ENCODE data around the gene AIRE.

AIRE gene

DNA sequence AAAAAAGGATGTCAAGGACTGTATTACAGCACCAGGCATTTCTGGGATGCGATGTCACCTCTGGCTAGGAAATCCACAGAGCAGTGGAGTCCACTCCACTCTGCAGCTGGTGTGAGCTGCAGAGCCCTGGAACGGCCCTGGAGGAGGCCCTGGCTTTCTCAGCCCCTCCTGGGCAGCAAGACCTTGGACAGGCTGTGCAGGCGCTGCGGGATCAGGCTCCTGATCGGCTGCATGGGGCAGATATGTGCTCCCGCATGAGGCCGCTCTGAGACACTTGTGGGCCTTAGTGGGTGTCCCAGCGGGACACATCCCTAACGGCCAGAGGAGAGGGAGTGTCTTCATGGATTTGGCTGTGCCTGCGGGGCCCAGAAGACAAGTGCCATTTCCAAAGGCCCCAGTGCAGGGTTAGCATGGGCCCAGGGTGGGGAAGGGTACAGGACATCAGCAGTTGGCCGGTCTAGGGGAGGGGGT, 30.1 kb upstream of the AIRE start:
- no peak overlapping the region for H3K4me3 ChIP-seq (ENCODE audit: low read length in 2 of 2)
- H3K4me2 ChIP-seq (ENCODE audit: insufficient read depth, low read length, poor library complexity, severe bottlenecking) = no peak overlapping the region
- DNase-seq (ENCODE audit: low spot score) = no peak
- H3K36me3 ChIP-seq (replicated peaks in 1 of 2; ENCODE audit: control insufficient read depth in 2 of 2, insufficient read depth in 2 of 2, low read length in 2 of 2) = no peaks in the 10 kb centered on the region
- no peak overlapping the region for H3K4ac ChIP-seq (ENCODE audit: low read length)
- peaks cover 0 to 2% of the 10 kb centered on the region in 2 donors for H3K9me3 ChIP-seq (replicated peaks in 1 of 2; ENCODE audit: control insufficient read depth in 2 of 2, insufficient read depth in 1 of 2, low read depth in 1 of 2, low read length in 2 of 2)
- no peak overlapping the region for H2BK120ac ChIP-seq (ENCODE audit: low read depth, low read length)
- H3K27me3 ChIP-seq (ENCODE audit: control insufficient read depth in 3 of 3, insufficient read depth in 3 of 3, low read depth in 1 of 3, low read length in 3 of 3) = peaks cover 0 to 32% (median 0%) of the 10 kb centered on the region in 3 experiments
- peak overlapping the region; percentile 15 for H3K18ac ChIP-seq (ENCODE audit: low read length)
- no peak overlapping the region for H4K8ac ChIP-seq (ENCODE audit: low read depth, low read length)
- no peak overlapping the region for H3K14ac ChIP-seq (ENCODE audit: low read length)
- H3K9ac ChIP-seq (ENCODE audit: low read depth, low read length, poor library complexity) = no peak overlapping the region
- WGBS, 2 donors (ENCODE audit: extremely low coverage in 2 of 2, insufficient read length in 2 of 2, insufficient replicate concordance in 1 of 2) = no CpG with 5 or more reads among the region's 11 CpGs
- H3K27ac ChIP-seq (replicated peaks; ENCODE audit: low read length) = no peak overlapping the region
- H4K91ac ChIP-seq (ENCODE audit: low read depth, low read length, poor library complexity) = no peak overlapping the region
- H3K23ac ChIP-seq (ENCODE audit: low read depth, low read length, poor library complexity) = no peak overlapping the region
- no peak overlapping the region for H2BK5ac ChIP-seq (ENCODE audit: low read length)
- H3K79me1 ChIP-seq (ENCODE audit: low read depth, low read length) = no peaks in the 10 kb centered on the region
- no peak overlapping the region for H2AFZ ChIP-seq (ENCODE audit: low read length)
- H2BK15ac ChIP-seq (ENCODE audit: low read length) = no peak overlapping the region
- H2AK5ac ChIP-seq (ENCODE audit: low read depth, low read length) = no peak overlapping the region
- H2BK12ac ChIP-seq (ENCODE audit: low read length) = no peak overlapping the region
- no peaks in the 10 kb centered on the region for H3K4me1 ChIP-seq (ENCODE audit: control insufficient read depth in 2 of 2, insufficient read depth in 1 of 2, low read depth in 1 of 2, low read length in 2 of 2)

DNA sequence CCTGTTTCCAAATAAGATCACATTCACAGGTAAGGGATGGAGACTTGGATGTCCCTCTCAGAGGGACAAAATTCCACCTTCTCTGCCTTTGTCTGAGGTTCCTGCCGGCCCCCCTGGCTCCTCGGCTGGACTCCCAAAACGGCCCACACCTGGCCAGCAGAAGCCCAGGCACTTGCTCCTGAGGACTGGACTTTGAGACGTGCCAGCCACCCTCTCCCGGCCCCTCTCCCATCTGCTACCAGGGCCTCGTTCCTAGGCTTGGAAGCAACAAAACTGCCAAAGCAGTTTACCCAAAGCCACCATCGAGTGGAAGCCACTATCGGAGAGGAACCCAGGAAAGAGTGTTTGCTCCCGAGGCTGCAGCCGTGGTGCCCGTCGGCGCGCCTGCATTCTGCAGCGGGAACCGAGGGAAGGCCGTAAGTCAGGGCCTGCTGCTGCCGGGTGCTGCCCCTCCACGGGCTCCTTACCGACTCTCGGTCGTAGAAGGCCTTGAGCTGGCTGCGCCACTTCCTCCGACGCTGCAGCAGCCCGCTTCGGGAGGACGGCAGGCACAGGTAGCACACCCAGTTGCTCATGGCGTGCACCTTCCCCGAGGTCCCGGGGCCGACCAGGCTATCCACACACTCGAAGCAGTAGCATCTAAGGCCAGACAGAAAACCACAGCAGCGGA, 27.5 kb upstream of the AIRE start:
- Histone ChIP-seq H3K9ac (ENCODE audit: low read depth, low read length, poor library complexity) (no peak overlapping the region), H3K9me3 (replicated peaks in 1 of 2; ENCODE audit: control insufficient read depth in 2 of 2, insufficient read depth in 1 of 2, low read depth in 1 of 2, low read length in 2 of 2) (peaks cover 0 to 2% of the 10 kb centered on the region in 2 donors), H3K4me3 (ENCODE audit: low read length in 2 of 2) (no peak overlapping the region), H2AFZ (ENCODE audit: low read length) (no peak overlapping the region), H2AK5ac (ENCODE audit: low read depth, low read length) (peak overlapping the region; percentile 41), H3K4me2 (ENCODE audit: insufficient read depth, low read length, poor library complexity, severe bottlenecking) (no peak overlapping the region), H3K36me3 (replicated peaks in 1 of 2; ENCODE audit: control insufficient read depth in 2 of 2, insufficient read depth in 2 of 2, low read length in 2 of 2) (no peaks in the 10 kb centered on the region), H3K4ac (ENCODE audit: low read length) (no peak overlapping the region), H3K23ac (ENCODE audit: low read depth, low read length, poor library complexity) (peak overlapping the region; percentile 3), H3K18ac (ENCODE audit: low read length) (peak overlapping the region; percentile 35), H2BK120ac (ENCODE audit: low read depth, low read length) (no peak overlapping the region), H3K27me3 (ENCODE audit: control insufficient read depth in 3 of 3, insufficient read depth in 3 of 3, low read depth in 1 of 3, low read length in 3 of 3) (peaks cover 0 to 36% (median 0%) of the 10 kb centered on the region in 3 experiments), H3K27ac (replicated peaks; ENCODE audit: low read length) (no peak overlapping the region), H4K91ac (ENCODE audit: low read depth, low read length, poor library complexity) (no peak overlapping the region), H2BK12ac (ENCODE audit: low read length) (no peak overlapping the region), H2BK5ac (ENCODE audit: low read length) (no peak overlapping the region), H3K4me1 (ENCODE audit: control insufficient read depth in 2 of 2, insufficient read depth in 1 of 2, low read depth in 1 of 2, low read length in 2 of 2) (peaks cover 2 to 5% of the 10 kb centered on the region in 2 donors), H4K8ac (ENCODE audit: low read depth, low read length) (no peak overlapping the region), H2BK15ac (ENCODE audit: low read length) (no peak overlapping the region), H3K79me1 (ENCODE audit: low read depth, low read length) (no peaks in the 10 kb centered on the region), H3K14ac (ENCODE audit: low read length) (no peak overlapping the region)
- WGBS, 2 donors (ENCODE audit: extremely low coverage in 2 of 2, insufficient read length in 2 of 2, insufficient replicate concordance in 1 of 2) = no CpG with 5 or more reads among the region's 34 CpGs
- DNase-seq (ENCODE audit: low spot score) = no peak

GRCh38 chr21:44259082-44259705, 26.5 kb upstream of the AIRE start:
- WGBS, 2 donors (ENCODE audit: extremely low coverage in 2 of 2, insufficient read length in 2 of 2, insufficient replicate concordance in 1 of 2) = no CpG with 5 or more reads among the region's 22 CpGs
- H3K4me1 ChIP-seq (ENCODE audit: control insufficient read depth in 2 of 2, insufficient read depth in 1 of 2, low read depth in 1 of 2, low read length in 2 of 2) = peaks cover 6 to 11% of the 10 kb centered on the region in 2 donors

DNA sequence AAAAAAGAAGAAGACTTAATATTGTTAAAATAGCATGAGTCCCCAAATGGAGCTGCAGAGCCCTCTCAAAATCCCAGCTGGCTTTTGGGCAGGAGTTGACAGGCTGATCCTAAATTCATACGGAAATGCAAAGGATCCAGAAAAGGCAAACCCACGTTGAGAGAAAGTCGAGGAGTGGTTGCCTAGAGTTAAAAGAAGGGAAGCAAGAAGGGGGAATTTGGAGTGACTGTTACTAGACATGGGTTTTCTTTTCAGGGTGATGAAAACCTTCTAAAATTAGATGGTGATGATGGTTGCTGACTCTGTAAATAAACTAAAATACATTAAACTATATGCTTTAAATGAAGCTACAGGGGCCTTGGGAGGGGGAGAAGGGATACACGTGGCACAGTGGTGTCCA, 25.6 kb upstream of the AIRE start:
- no peak overlapping the region for H3K4ac ChIP-seq (ENCODE audit: low read length)
- H3K79me1 ChIP-seq (ENCODE audit: low read depth, low read length) = no peaks in the 10 kb centered on the region
- no peak overlapping the region for H2AFZ ChIP-seq (ENCODE audit: low read length)
- no peaks in the 10 kb centered on the region for H3K36me3 ChIP-seq (replicated peaks in 1 of 2; ENCODE audit: control insufficient read depth in 2 of 2, insufficient read depth in 2 of 2, low read length in 2 of 2)
- peaks cover 6 to 11% of the 10 kb centered on the region in 2 donors for H3K4me1 ChIP-seq (ENCODE audit: control insufficient read depth in 2 of 2, insufficient read depth in 1 of 2, low read depth in 1 of 2, low read length in 2 of 2)
- peaks cover 0 to 31% (median 0%) of the 10 kb centered on the region in 3 experiments for H3K27me3 ChIP-seq (ENCODE audit: control insufficient read depth in 3 of 3, insufficient read depth in 3 of 3, low read depth in 1 of 3, low read length in 3 of 3)
- no peak overlapping the region for H3K18ac ChIP-seq (ENCODE audit: low read length)
- H2BK15ac ChIP-seq (ENCODE audit: low read length) = no peak overlapping the region
- no peak overlapping the region for H3K27ac ChIP-seq (replicated peaks; ENCODE audit: low read length)
- H4K91ac ChIP-seq (ENCODE audit: low read depth, low read length, poor library complexity) = no peak overlapping the region
- no peak for DNase-seq (ENCODE audit: low spot score)
- H2AK5ac ChIP-seq (ENCODE audit: low read depth, low read length) = no peak overlapping the region
- no peak overlapping the region for H4K8ac ChIP-seq (ENCODE audit: low read depth, low read length)
- no peak overlapping the region for H3K4me2 ChIP-seq (ENCODE audit: insufficient read depth, low read length, poor library complexity, severe bottlenecking)
- WGBS, 2 donors (ENCODE audit: extremely low coverage in 2 of 2, insufficient read length in 2 of 2, insufficient replicate concordance in 1 of 2) = no CpG with 5 or more reads among the region's 4 CpGs
- H3K14ac ChIP-seq (ENCODE audit: low read length) = no peak overlapping the region
- no peak overlapping the region for H2BK5ac ChIP-seq (ENCODE audit: low read length)
- H3K9me3 ChIP-seq (replicated peaks in 1 of 2; ENCODE audit: control insufficient read depth in 2 of 2, insufficient read depth in 1 of 2, low read depth in 1 of 2, low read length in 2 of 2) = peaks cover 0 to 2% of the 10 kb centered on the region in 2 donors
- no peak overlapping the region for H2BK12ac ChIP-seq (ENCODE audit: low read length)
- H3K23ac ChIP-seq (ENCODE audit: low read depth, low read length, poor library complexity) = no peak overlapping the region
- no peak overlapping the region for H3K4me3 ChIP-seq (ENCODE audit: low read length in 2 of 2)
- H3K9ac ChIP-seq (ENCODE audit: low read depth, low read length, poor library complexity) = no peak overlapping the region
- H2BK120ac ChIP-seq (ENCODE audit: low read depth, low read length) = no peak overlapping the region

More at GRCh38 chr21:44259082-44259705, 26.5 kb upstream of the AIRE start:
- H4K91ac ChIP-seq (ENCODE audit: low read depth, low read length, poor library complexity) = no peak overlapping the region
- no peak overlapping the region for H3K4me3 ChIP-seq (ENCODE audit: low read length in 2 of 2)
- no peak overlapping the region for H2AFZ ChIP-seq (ENCODE audit: low read length)
- no peaks in the 10 kb centered on the region for H3K79me1 ChIP-seq (ENCODE audit: low read depth, low read length)
- H3K9ac ChIP-seq (ENCODE audit: low read depth, low read length, poor library complexity) = peak overlapping the region; percentile 60
- no peak overlapping the region for H2BK120ac ChIP-seq (ENCODE audit: low read depth, low read length)
- H3K36me3 ChIP-seq (replicated peaks in 1 of 2; ENCODE audit: control insufficient read depth in 2 of 2, insufficient read depth in 2 of 2, low read length in 2 of 2) = no peaks in the 10 kb centered on the region
- H3K4ac ChIP-seq (ENCODE audit: low read length) = no peak overlapping the region
- peaks cover 0 to 31% (median 0%) of the 10 kb centered on the region in 3 experiments for H3K27me3 ChIP-seq (ENCODE audit: control insufficient read depth in 3 of 3, insufficient read depth in 3 of 3, low read depth in 1 of 3, low read length in 3 of 3)
- H3K23ac ChIP-seq (ENCODE audit: low read depth, low read length, poor library complexity) = no peak overlapping the region
- no peak overlapping the region for H3K4me2 ChIP-seq (ENCODE audit: insufficient read depth, low read length, poor library complexity, severe bottlenecking)
- peak overlapping the region; percentile 48 for H3K18ac ChIP-seq (ENCODE audit: low read length)
- H2BK15ac ChIP-seq (ENCODE audit: low read length) = no peak overlapping the region
- no peak for DNase-seq (ENCODE audit: low spot score)
- H3K14ac ChIP-seq (ENCODE audit: low read length) = peak overlapping the region; percentile 97
- peak overlapping the region; percentile 81 for H2AK5ac ChIP-seq (ENCODE audit: low read depth, low read length)
- H2BK12ac ChIP-seq (ENCODE audit: low read length) = no peak overlapping the region
- no peak overlapping the region for H3K27ac ChIP-seq (replicated peaks; ENCODE audit: low read length)
- H4K8ac ChIP-seq (ENCODE audit: low read depth, low read length) = no peak overlapping the region
- H2BK5ac ChIP-seq (ENCODE audit: low read length) = no peak overlapping the region
- peaks cover 0 to 2% of the 10 kb centered on the region in 2 donors for H3K9me3 ChIP-seq (replicated peaks in 1 of 2; ENCODE audit: control insufficient read depth in 2 of 2, insufficient read depth in 1 of 2, low read depth in 1 of 2, low read length in 2 of 2)

Data from neuronal stem cell (in vitro differentiated cells).